NCI-H82 (cell line): ENCODE data around the gene APOBEC2.

Experiments used
- DNase-seq: peaks from one replicate; lab custom pipeline; 2025; lab: John Stamatoyannopoulos, UW

The APOBEC2 gene

DNA sequence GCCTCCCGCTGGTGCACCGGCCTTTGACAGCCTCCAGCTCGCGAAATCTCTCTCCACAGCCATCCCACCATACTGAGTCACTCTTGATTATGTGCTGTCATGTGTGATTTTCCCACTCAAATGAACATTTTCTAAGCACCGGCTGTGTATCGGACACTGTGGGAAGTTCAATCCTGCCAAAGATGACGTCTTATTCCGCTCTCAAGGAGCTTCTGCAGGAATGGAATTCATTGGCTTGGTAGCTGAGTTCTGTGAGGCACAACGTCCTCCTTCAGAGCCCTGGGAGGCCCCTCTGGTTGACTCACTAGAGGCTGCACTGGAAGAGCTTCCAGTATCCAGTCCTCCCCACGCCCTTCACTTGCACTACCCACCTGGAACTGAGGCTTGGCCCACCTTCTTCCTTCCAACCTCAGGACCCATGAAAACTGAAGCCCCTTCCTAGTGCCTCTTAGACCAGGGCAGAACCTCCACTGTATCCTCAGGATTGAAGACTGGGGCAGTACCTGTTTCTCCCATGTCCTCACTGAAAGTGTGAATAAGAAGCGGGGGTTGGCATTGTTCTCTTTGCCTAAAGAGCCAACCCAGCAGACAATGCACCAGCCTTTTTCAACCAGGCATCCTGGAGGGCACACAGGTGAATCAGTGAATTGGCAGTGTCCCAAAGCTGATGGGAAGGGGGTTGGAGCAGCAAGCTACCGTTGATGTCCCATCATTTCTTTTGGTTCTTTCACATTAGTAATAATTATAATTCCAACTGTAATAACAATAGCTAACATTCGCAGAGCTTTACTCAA, 15.7 kb upstream of the APOBEC2 start:
- DNase-seq: no peak

GRCh38 chr6:41038205-41038604, 14.8 kb upstream of the APOBEC2 start:
- no peak for DNase-seq

GRCh38 chr6:41039060-41039998, 13.7 kb upstream of the APOBEC2 start, which contains the start of gene UNC5CL:
UNC5CL (minus strand) TSS chr6:41039221; CDS start chr6:41035074, 4,147 bp downstream.
- peak; percentile 77 for DNase-seq

GRCh38 chr6:41040101-41040939, 12.7 kb upstream of the APOBEC2 start:
- no peak for DNase-seq

DNA sequence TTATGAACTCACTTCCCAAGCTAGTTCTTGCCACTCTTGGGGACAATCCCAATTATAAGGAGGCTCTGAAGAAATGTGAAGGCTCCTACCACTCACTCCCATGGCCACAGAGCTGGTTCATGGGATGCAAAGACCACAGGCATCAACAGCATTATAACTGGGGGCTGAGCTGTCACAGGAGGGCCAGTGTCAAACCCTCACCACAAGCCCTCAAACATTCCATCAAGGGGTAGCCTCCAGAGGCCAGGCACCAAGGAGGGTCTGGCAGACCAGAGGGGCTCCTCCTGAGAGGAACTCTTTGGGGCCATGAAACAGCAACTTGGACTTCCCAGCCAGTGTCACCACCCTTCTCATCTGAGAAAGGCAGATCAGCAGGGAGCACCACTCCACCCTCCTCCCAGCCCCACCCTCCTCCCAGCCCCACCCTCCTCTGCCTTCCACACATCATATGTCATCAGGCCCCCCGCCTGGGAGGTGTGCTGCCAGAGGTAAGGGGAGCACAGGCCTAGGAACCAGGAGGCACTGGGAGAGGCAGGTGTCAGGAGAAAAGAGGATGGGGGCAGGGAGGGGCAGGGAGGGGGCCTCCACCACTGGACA, 12.0 kb upstream of the APOBEC2 start:
- DNase-seq: no peak

DNA sequence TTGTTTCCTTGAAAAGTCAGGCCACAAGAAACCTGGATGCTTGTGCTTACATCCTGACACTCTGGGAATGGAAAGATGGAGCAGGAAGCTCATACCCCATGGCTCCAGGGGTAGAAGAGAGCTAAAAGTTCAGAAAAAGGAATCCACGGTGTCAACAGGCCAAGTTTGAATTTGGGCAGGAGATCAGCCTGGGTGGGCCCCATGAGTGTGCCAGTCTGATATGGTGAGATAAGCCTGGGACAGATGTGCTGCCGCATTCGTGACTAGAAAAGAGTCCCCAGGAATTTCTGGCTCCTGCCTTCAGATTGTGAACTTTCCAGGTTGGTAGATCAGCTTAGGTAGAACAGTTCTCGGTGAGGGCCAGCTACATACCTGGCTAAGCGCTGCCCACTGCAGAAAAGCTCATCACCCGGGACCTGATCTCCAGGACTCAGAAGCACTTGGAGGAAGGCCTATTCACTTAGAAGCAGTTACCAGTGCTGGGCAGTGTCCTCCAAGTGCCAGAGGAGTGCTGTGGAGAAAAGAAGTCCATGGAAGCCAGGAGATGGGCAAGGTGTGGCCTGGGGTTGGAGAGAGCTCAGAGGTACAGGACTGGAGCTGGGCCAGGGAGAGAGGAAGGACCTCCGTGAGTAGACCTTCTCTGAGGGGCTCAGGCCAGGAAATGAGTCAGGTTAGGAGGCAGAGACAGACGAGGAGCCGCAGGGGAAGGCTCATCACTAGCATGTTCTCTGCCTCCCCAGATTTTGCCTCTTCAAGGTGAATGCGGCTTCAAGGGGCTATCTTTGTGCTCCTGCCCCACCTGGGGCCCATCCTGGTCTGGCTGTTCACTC, 10.6 kb upstream of the APOBEC2 start, which contains the start of gene TSPO2:
TSPO2 (plus strand) TSS at position 242 of the 830 bp plus-strand sequence; CDS start at position 761, 519 bp downstream.
- DNase-seq: no peak

DNA sequence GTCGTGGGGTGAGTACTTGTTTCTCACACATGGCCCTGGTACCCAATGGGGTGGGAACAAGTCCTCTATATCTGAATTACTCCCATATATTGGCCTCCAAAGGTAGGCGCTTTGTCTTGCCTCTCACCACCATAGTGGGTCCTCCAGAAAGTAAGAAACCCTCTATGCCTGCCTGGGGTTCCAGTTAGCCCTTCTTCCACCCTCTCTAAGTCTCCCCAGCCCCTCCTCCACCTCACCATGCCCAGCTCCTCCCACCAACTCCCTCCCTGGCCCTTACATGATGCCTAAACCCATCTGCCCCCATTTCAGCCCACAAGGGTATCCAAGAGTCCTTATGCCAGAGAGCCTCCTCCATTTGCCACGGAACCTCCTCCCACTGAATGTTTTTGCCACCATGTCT, 9.9 kb upstream of the APOBEC2 start:
- DNase-seq: no peak

- no peak for DNase-seq
Measured at GRCh38 chr6:41045664-41046063, 7.3 kb upstream of the APOBEC2 start.

DNA sequence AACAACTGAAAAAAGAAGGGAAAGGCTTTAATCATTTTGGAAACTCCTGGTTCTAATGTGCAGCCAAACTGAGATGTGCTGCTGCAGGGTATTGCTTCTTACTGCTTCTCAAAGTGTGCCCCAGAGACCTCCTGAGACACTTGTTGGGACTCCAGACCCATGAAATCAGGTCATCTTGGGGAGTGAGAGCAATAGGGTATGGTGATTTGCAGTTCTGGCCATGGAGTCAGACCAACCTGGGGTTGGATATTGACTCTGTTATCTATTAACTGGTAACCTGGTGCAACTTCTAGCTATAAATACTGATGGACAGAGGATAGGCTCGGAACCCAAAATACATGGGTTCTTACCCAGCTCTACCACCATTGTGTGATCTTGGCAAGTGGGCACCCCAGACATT, 6.9 kb upstream of the APOBEC2 start:
- no peak for DNase-seq

- DNase-seq: no peak
Measured at GRCh38 chr6:41047306-41047705, 5.7 kb upstream of the APOBEC2 start.

- no peak for DNase-seq
Measured at GRCh38 chr6:41047745-41048732, 5.0 kb upstream of the APOBEC2 start.

GRCh38 chr6:41049521-41049920, 3.5 kb upstream of the APOBEC2 start:
- DNase-seq: no peak

DNA sequence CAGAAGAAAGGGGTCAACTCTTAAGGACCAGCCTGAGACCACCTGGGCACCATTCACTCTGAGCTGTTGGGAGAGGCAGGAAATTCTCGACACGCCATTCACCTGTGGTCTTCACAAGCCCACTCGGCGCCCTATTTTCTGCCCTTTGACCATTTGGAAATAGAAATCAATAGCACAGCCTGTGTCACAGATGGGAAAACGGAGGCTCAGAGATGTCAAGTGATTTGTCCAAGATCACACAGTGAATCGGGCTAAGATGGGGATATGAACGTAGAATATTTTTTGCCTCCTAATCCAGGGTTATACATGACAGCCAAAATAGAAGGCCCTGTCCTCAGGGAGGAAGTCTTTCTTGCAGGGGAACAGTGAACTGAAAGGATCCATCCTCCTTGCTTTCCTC, 3.0 kb upstream of the APOBEC2 start:
- no peak for DNase-seq

GRCh38 chr6:41050536-41050935, 2.5 kb upstream of the APOBEC2 start:
- no peak for DNase-seq

DNA sequence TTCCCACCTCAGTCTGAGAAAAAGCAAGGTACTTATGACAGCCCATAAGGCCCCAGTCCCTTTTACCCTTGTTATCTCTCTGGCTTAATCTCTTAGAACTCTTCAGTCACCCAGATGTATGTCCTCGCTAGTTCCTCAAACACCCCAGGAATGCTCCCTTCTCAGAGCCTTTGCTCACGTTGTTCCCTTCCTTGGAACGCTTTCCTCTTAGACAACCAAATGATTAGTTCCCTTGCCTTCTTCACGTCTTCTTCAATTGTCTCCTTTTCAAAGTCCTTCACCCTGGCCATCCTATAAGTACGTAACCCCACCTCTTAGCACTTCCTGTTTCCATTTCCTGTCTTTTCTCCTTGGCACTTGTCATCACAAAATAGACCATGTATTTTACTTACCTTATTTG, 1.1 kb upstream of the APOBEC2 start:
- no peak for DNase-seq

GRCh38 chr6:41054511-41054910, 1.5 kb downstream of the APOBEC2 start:
- peak; percentile 83 for DNase-seq

- peak; percentile 86 for DNase-seq
Measured at GRCh38 chr6:41055149-41055548, 2.1 kb downstream of the APOBEC2 start.

DNA sequence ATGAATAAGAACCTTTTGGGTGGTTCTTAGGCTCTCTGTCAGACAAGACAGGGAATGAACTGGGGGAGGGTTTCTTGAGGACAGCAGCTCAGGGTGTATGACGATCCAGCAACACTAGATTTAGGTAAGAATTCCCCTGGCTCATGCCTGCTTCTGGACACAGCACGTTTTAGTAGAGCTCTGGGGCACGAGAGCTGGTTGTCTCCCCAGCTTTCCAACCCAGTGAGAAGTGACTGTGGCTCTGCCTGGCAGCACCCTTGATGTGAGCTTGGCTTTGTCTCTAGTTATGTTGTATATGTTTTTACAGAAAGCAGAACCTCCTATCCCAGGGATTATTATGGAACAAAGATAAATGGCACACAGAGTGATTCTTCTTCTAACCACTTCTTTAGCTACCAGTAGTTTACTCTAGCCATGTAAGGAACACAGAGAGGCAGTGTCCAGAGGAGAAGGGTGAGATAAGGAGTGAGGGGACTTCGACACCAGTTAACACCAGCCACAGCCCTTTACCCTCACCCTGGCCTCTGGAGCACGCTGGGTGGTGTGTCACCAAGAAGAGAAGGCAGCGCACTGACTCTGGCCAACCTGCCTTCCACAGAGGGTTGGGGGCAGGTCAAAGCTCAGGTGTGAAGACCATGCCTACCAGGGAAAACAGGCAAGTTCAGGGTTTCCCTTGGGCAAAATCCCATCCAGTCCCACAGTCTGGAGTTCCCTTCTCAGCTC, 3.9 kb downstream of the APOBEC2 start:
- DNase-seq: no peak

DNA sequence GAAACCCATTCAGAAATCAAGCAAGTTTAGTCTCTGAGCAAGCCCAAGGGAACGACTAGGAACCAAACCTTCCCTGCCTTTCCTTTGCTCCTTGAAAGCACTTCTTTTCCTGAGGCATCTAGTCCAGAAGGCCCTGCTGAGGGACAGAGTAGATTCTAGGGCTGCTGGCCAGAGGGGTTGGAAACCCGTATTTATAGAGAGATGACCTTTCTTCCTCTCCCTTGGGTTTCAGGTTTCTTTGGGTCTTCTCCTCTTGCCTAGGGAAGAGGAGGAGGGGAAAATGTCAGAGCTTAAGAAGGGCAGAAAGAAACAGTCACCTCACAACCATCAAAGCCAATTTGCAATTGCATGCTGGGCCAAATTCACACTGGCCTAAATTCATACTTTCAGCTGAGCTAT, 5.8 kb downstream of the APOBEC2 start:
- DNase-seq: no peak
